SW 1271 (cell line): ENCODE measurements around the gene MMEL1.
A peak's percentile ranks its signal among the peaks of the same experiment; 100 is the strongest.

Experiments
- DNase-seq, 2 experiments: peaks; one replicate each; lab custom pipeline; 2025; lab: John Stamatoyannopoulos, UW

The MMEL1 gene

GRCh38 chr1:2642560-2643413 is 10.0 kb upstream of the MMEL1 start:
- peak; percentile 57 to 85 for DNase-seq

GRCh38 chr1:2642131-2642559 is 9.3 kb upstream of the MMEL1 start:
- DNase-seq, result no peak

- DNase-seq, result no peak
Measured at GRCh38 chr1:2641381-2642130, 8.7 kb upstream of the MMEL1 start.

GRCh38 chr1:2640626-2641025 is 7.8 kb upstream of the MMEL1 start:
- no peak for DNase-seq

GRCh38 chr1:2639607-2640521 is 7.0 kb upstream of the MMEL1 start:
- DNase-seq, result no peak

GRCh38 chr1:2639203-2639602 is 6.4 kb upstream of the MMEL1 start:
- no peak for DNase-seq

- DNase-seq, result no peak
Measured at GRCh38 chr1:2638466-2639115, 5.8 kb upstream of the MMEL1 start.

GRCh38 chr1:2637442-2638145 is 4.8 kb upstream of the MMEL1 start:
- no peak for DNase-seq

GRCh38 chr1:2636733-2637132 is 3.9 kb upstream of the MMEL1 start:
- DNase-seq, result no peak

GRCh38 chr1:2635361-2636010 is 2.7 kb upstream of the MMEL1 start:
- DNase-seq, result no peak

- no peak for DNase-seq
Measured at GRCh38 chr1:2633936-2634491, 1.2 kb upstream of the MMEL1 start.

GRCh38 chr1:2633366-2633935 is 635 bp upstream of the MMEL1 start:
- DNase-seq, result no peak

- no peak for DNase-seq
Measured at GRCh38 chr1:2632051-2632430, 775 bp downstream of the MMEL1 start.

GRCh38 chr1:2631136-2632050 is 1.4 kb downstream of the MMEL1 start:
- DNase-seq, result no peak

- no peak for DNase-seq
Measured at GRCh38 chr1:2630498-2631135, 2.2 kb downstream of the MMEL1 start.

GRCh38 chr1:2629627-2630497 is 3.0 kb downstream of the MMEL1 start:
- DNase-seq, result no peak

- DNase-seq, result no peak
Measured at GRCh38 chr1:2628933-2629626, 3.7 kb downstream of the MMEL1 start.
